Astrocyte of the spinal cord (primary cell): Measurements from ENCODE around the gene HPD.

Experiments used
- DNase-seq: peaks from one replicate; pipeline ENCODE4 v3.0.0; 2011; ENCODE audit warnings: low read depth, low spot score
- H3K4me3 ChIP-seq: 2 replicates; pipeline ENCODE4 v1.5.1; 2011; ENCODE audit warnings: low read depth, mild to moderate bottlenecking, low read length, moderate library complexity
- CTCF ChIP-seq: IDR thresholded peaks from 2 replicates; pipeline ENCODE4 v1.5.1; 2012; ENCODE audit warnings: low read depth, mild to moderate bottlenecking, low read length, inconsistent platforms
- in situ Hi-C: cut with HindIII; loops from 2 replicates; pipeline ENCODE4 v1.10.0; 2017; ENCODE audit warnings: low sequenced_read_pairs

The HPD gene

GRCh38 chr12:121838126-121838525 is 20.5 kb downstream of the HPD start:
- H3K4me3 ChIP-seq: no peak overlapping the region
- in situ Hi-C loops: no loop called here
- no peak for DNase-seq
- TF ChIP-seq CTCF: no peak

- in situ Hi-C loops: no loop called here
- TF ChIP-seq CTCF: no peak
- H3K4me3 ChIP-seq: no peak overlapping the region
- DNase-seq: no peak
These were observed 21.0 kb downstream of the HPD start for GRCh38 chr12:121837680-121838079.

- TF ChIP-seq CTCF: no peak
- no peak for DNase-seq
- in situ Hi-C loops: no loop called here
- H3K4me3 ChIP-seq: no peak overlapping the region
These were observed 27.0 kb downstream of the HPD start for GRCh38 chr12:121831571-121832245.

GRCh38 chr12:121830588-121831265 is 27.9 kb downstream of the HPD start:
- no peak for TF ChIP-seq CTCF
- DNase-seq: no peak
- in situ Hi-C loops: no loop called here
- no peak overlapping the region for H3K4me3 ChIP-seq

- in situ Hi-C loops: no loop called here
- no peak for DNase-seq
- TF ChIP-seq CTCF: no peak
- no peak overlapping the region for H3K4me3 ChIP-seq
These were observed 28.5 kb downstream of the HPD start for GRCh38 chr12:121830134-121830533.

GRCh38 chr12:121829250-121829918 is 29.3 kb downstream of the HPD start:
- in situ Hi-C loops: no loop called here
- no peak for TF ChIP-seq CTCF
- no peak for DNase-seq
- no peak overlapping the region for H3K4me3 ChIP-seq
